ENCODE results near the gene TEX29. TPM values are rescaled to one million over a fixed set of nuclear protein-coding genes. Genes with fewer than 3 reads are reported as not detected.

The TEX29 gene
- total and polyA plus RNA-seq, 4 experiments from 2014 or later: 0.28 to 0.50 TPM; not detected in 2

GRCh38 chr13:111283991-111284390, 36.5 kb upstream of the TEX29 start:
- H3K4me3 ChIP-seq (ENCODE audit: low read length in 2 of 2): no peak overlapping the region
- intact Hi-C loops (cut with micrococcal nuclease): no loop called here
- H3K27me3 Mint-ChIP-seq: no peaks in the 10 kb centered on the region
- no peaks in the 10 kb centered on the region for H3K27me3 ChIP-seq (ENCODE audit: insufficient read depth, low read length)
- no peaks in the 10 kb centered on the region for H3K9me3 Mint-ChIP-seq
- no peaks in the 10 kb centered on the region for H3K9me3 ChIP-seq (ENCODE audit: control insufficient read depth in 1 of 2, low read length in 2 of 2)
- H3K4me3 Mint-ChIP-seq: no peak overlapping the region
- peaks cover 79 to 87% of the 10 kb centered on the region in 2 donors for H3K36me3 Mint-ChIP-seq
- H3K36me3 ChIP-seq (ENCODE audit: insufficient read depth, low read length): peaks cover 60% of the 10 kb centered on the region
- H3K27ac ChIP-seq (ENCODE audit: low read depth, low read length): no peak overlapping the region
- no peak for DNase-seq
- no peaks in the 10 kb centered on the region for H3K4me1 ChIP-seq (ENCODE audit: insufficient read depth, low read length)
- peaks cover 0 to 2% (median 0%) of the 10 kb centered on the region in 4 donors for H3K4me1 Mint-ChIP-seq
- H3K27ac Mint-ChIP-seq: no peak overlapping the region
- ChIA-PET POLR2A (ENCODE audit: partially characterized antibody) (no interaction called here), CTCF (ENCODE audit: partially characterized antibody) (no interaction called here)

- H3K4me1 ChIP-seq (ENCODE audit: insufficient read depth, low read length): no peaks in the 10 kb centered on the region
- no peak overlapping the region for H3K27ac ChIP-seq (ENCODE audit: low read depth, low read length)
- H3K9me3 ChIP-seq (ENCODE audit: control insufficient read depth in 1 of 2, low read length in 2 of 2): no peaks in the 10 kb centered on the region
- no peak overlapping the region for H3K4me3 ChIP-seq (ENCODE audit: low read length in 2 of 2)
- Mint-ChIP-seq H3K36me3 (peaks cover 82 to 87% of the 10 kb centered on the region in 2 donors), H3K4me1 (peaks cover 0 to 2% (median 0%) of the 10 kb centered on the region in 4 donors), H3K9me3 (no peaks in the 10 kb centered on the region), H3K4me3 (no peak overlapping the region), H3K27me3 (no peaks in the 10 kb centered on the region), H3K27ac (no peak overlapping the region)
- intact Hi-C loops (cut with micrococcal nuclease): no loop called here
- peaks cover 59% of the 10 kb centered on the region for H3K36me3 ChIP-seq (ENCODE audit: insufficient read depth, low read length)
- no peak for DNase-seq
- ChIA-PET POLR2A (ENCODE audit: partially characterized antibody) (no interaction called here), CTCF (ENCODE audit: partially characterized antibody) (no interaction called here)
- H3K27me3 ChIP-seq (ENCODE audit: insufficient read depth, low read length): no peaks in the 10 kb centered on the region
Observed at GRCh38 chr13:111284565-111284964, 35.9 kb upstream of the TEX29 start.

- H3K36me3 ChIP-seq (ENCODE audit: insufficient read depth, low read length): peaks cover 56% of the 10 kb centered on the region
- H3K27ac ChIP-seq (ENCODE audit: low read depth, low read length): no peak overlapping the region
- no peaks in the 10 kb centered on the region for H3K27me3 ChIP-seq (ENCODE audit: insufficient read depth, low read length)
- H3K9me3 ChIP-seq (ENCODE audit: control insufficient read depth in 1 of 2, low read length in 2 of 2): no peaks in the 10 kb centered on the region
- ChIA-PET POLR2A (ENCODE audit: partially characterized antibody) (no interaction called here), CTCF (ENCODE audit: partially characterized antibody) (no interaction called here)
- DNase-seq: no peak
- intact Hi-C loops (cut with micrococcal nuclease): no loop called here
- peaks cover 76 to 85% of the 10 kb centered on the region in 2 donors for H3K36me3 Mint-ChIP-seq
- no peak overlapping the region for H3K27ac Mint-ChIP-seq
- no peak overlapping the region for H3K4me3 ChIP-seq (ENCODE audit: low read length in 2 of 2)
- H3K4me1 Mint-ChIP-seq: peaks cover 0 to 2% (median 0%) of the 10 kb centered on the region in 4 donors
- no peaks in the 10 kb centered on the region for H3K27me3 Mint-ChIP-seq
- H3K4me1 ChIP-seq (ENCODE audit: insufficient read depth, low read length): no peaks in the 10 kb centered on the region
- H3K4me3 Mint-ChIP-seq: no peak overlapping the region
- no peaks in the 10 kb centered on the region for H3K9me3 Mint-ChIP-seq
Observed at GRCh38 chr13:111286162-111286561, 34.3 kb upstream of the TEX29 start.

- Histone ChIP-seq H3K36me3 (ENCODE audit: insufficient read depth, low read length) (peaks cover 55% of the 10 kb centered on the region), H3K27ac (ENCODE audit: low read depth, low read length) (no peak overlapping the region), H3K9me3 (ENCODE audit: control insufficient read depth in 1 of 2, low read length in 2 of 2) (no peaks in the 10 kb centered on the region), H3K4me3 (ENCODE audit: low read length in 2 of 2) (no peak overlapping the region), H3K27me3 (ENCODE audit: insufficient read depth, low read length) (no peaks in the 10 kb centered on the region), H3K4me1 (ENCODE audit: insufficient read depth, low read length) (no peaks in the 10 kb centered on the region)
- Mint-ChIP-seq H3K36me3 (peaks cover 70 to 85% of the 10 kb centered on the region in 2 donors), H3K27ac (peak overlapping the region in 1 of 7 donors; percentile 30), H3K9me3 (no peaks in the 10 kb centered on the region), H3K4me1 (peaks cover 0 to 2% (median 0%) of the 10 kb centered on the region in 4 donors), H3K27me3 (no peaks in the 10 kb centered on the region), H3K4me3 (no peak overlapping the region)
- intact Hi-C loops (cut with micrococcal nuclease): no loop called here
- CTCF ChIA-PET (ENCODE audit: partially characterized antibody): no interaction called here
- POLR2A ChIA-PET (ENCODE audit: partially characterized antibody): no interaction called here
- DNase-seq: no peak
Observed at GRCh38 chr13:111286749-111287148, 33.7 kb upstream of the TEX29 start.

GRCh38 chr13:111287201-111287600, 33.2 kb upstream of the TEX29 start:
- Mint-ChIP-seq H3K27ac (peak overlapping the region in 1 of 7 donors; percentile 30), H3K27me3 (no peaks in the 10 kb centered on the region), H3K4me1 (peaks cover 0 to 3% (median 1%) of the 10 kb centered on the region in 4 donors), H3K36me3 (peaks cover 73 to 85% of the 10 kb centered on the region in 2 donors), H3K9me3 (no peaks in the 10 kb centered on the region), H3K4me3 (no peak overlapping the region)
- Histone ChIP-seq H3K4me1 (ENCODE audit: insufficient read depth, low read length) (no peaks in the 10 kb centered on the region), H3K4me3 (ENCODE audit: low read length in 2 of 2) (no peak overlapping the region), H3K36me3 (ENCODE audit: insufficient read depth, low read length) (peaks cover 51% of the 10 kb centered on the region), H3K9me3 (ENCODE audit: control insufficient read depth in 1 of 2, low read length in 2 of 2) (no peaks in the 10 kb centered on the region), H3K27ac (ENCODE audit: low read depth, low read length) (no peak overlapping the region), H3K27me3 (ENCODE audit: insufficient read depth, low read length) (no peaks in the 10 kb centered on the region)
- POLR2A ChIA-PET (ENCODE audit: partially characterized antibody): no interaction called here
- DNase-seq: no peak
- CTCF ChIA-PET (ENCODE audit: partially characterized antibody): no interaction called here
- intact Hi-C loops (cut with micrococcal nuclease): no loop called here

GRCh38 chr13:111288276-111288675, 32.2 kb upstream of the TEX29 start:
- Mint-ChIP-seq H3K36me3 (peaks cover 73 to 85% of the 10 kb centered on the region in 2 donors), H3K9me3 (no peaks in the 10 kb centered on the region), H3K4me1 (peaks cover 0 to 9% (median 3%) of the 10 kb centered on the region in 4 donors), H3K27ac (no peak overlapping the region), H3K4me3 (no peak overlapping the region), H3K27me3 (no peaks in the 10 kb centered on the region)
- Histone ChIP-seq H3K4me3 (ENCODE audit: low read length in 2 of 2) (no peak overlapping the region), H3K4me1 (ENCODE audit: insufficient read depth, low read length) (no peaks in the 10 kb centered on the region), H3K36me3 (ENCODE audit: insufficient read depth, low read length) (peaks cover 42% of the 10 kb centered on the region), H3K9me3 (ENCODE audit: control insufficient read depth in 1 of 2, low read length in 2 of 2) (no peaks in the 10 kb centered on the region), H3K27ac (ENCODE audit: low read depth, low read length) (no peak overlapping the region), H3K27me3 (ENCODE audit: insufficient read depth, low read length) (no peaks in the 10 kb centered on the region)
- ChIA-PET CTCF (ENCODE audit: partially characterized antibody) (no interaction called here), POLR2A (ENCODE audit: partially characterized antibody) (no interaction called here)
- DNase-seq: no peak
- intact Hi-C loops (cut with micrococcal nuclease): no loop called here

GRCh38 chr13:111289251-111289650, 31.2 kb upstream of the TEX29 start:
- DNase-seq: no peak
- Mint-ChIP-seq H3K4me3 (no peak overlapping the region), H3K4me1 (peaks cover 4 to 17% (median 7%) of the 10 kb centered on the region in 4 donors), H3K36me3 (peaks cover 71 to 85% of the 10 kb centered on the region in 2 donors), H3K9me3 (no peaks in the 10 kb centered on the region), H3K27me3 (no peaks in the 10 kb centered on the region), H3K27ac (no peak overlapping the region)
- ChIA-PET POLR2A (ENCODE audit: partially characterized antibody) (no interaction called here), CTCF (ENCODE audit: partially characterized antibody) (no interaction called here)
- Histone ChIP-seq H3K4me3 (ENCODE audit: low read length in 2 of 2) (no peak overlapping the region), H3K36me3 (ENCODE audit: insufficient read depth, low read length) (peaks cover 33% of the 10 kb centered on the region), H3K4me1 (ENCODE audit: insufficient read depth, low read length) (no peaks in the 10 kb centered on the region), H3K27me3 (ENCODE audit: insufficient read depth, low read length) (no peaks in the 10 kb centered on the region), H3K27ac (ENCODE audit: low read depth, low read length) (no peak overlapping the region), H3K9me3 (ENCODE audit: control insufficient read depth in 1 of 2, low read length in 2 of 2) (no peaks in the 10 kb centered on the region)
- intact Hi-C loops (cut with micrococcal nuclease): no loop called here

- Histone ChIP-seq H3K9me3 (ENCODE audit: control insufficient read depth in 1 of 2, low read length in 2 of 2) (no peaks in the 10 kb centered on the region), H3K27me3 (ENCODE audit: insufficient read depth, low read length) (no peaks in the 10 kb centered on the region), H3K27ac (ENCODE audit: low read depth, low read length) (no peak overlapping the region), H3K4me3 (ENCODE audit: low read length in 2 of 2) (no peak overlapping the region), H3K36me3 (ENCODE audit: insufficient read depth, low read length) (peaks cover 15% of the 10 kb centered on the region), H3K4me1 (ENCODE audit: insufficient read depth, low read length) (peaks cover 20% of the 10 kb centered on the region)
- Mint-ChIP-seq H3K27ac (peak overlapping the region in 3 of 7 donors; percentile 32 to 70 (median 61)), H3K36me3 (peaks cover 64 to 75% of the 10 kb centered on the region in 2 donors), H3K27me3 (no peaks in the 10 kb centered on the region), H3K4me3 (no peak overlapping the region), H3K9me3 (no peaks in the 10 kb centered on the region), H3K4me1 (peaks cover 24 to 40% (median 30%) of the 10 kb centered on the region in 4 donors)
- no peak for DNase-seq
- intact Hi-C loops (cut with micrococcal nuclease): no loop called here
- ChIA-PET POLR2A (ENCODE audit: partially characterized antibody) (no interaction called here), CTCF (ENCODE audit: partially characterized antibody) (no interaction called here)
Observed at GRCh38 chr13:111291908-111292307, 28.5 kb upstream of the TEX29 start.
